ENCODE results near the gene SEC63.
"Not testable (repeated sequence)": the region's sequence is repeated elsewhere in the genome, so short reads cannot be mapped to it uniquely, and the experiment has no call there.

The SEC63 gene

GRCh38 chr6:107917451-107918375 is 40.3 kb downstream of the SEC63 start:
- DNase-seq: no peak

- DNase-seq: not testable (repeated sequence)
Measured at GRCh38 chr6:107916961-107917360, 41.0 kb downstream of the SEC63 start.

GRCh38 chr6:107911692-107912091 is 46.3 kb downstream of the SEC63 start:
- DNase-seq: no peak

- DNase-seq: no peak
Measured at GRCh38 chr6:107894809-107895396, 63.1 kb downstream of the SEC63 start.

- not testable (repeated sequence) for DNase-seq
Measured at GRCh38 chr6:107890431-107890830, 67.6 kb downstream of the SEC63 start.

- DNase-seq: not testable (repeated sequence)
Measured at GRCh38 chr6:107885950-107886349, 72.1 kb downstream of the SEC63 start.

GRCh38 chr6:107879941-107880340 is 78.1 kb downstream of the SEC63 start:
- DNase-seq: no peak

- no peak for DNase-seq
Measured at GRCh38 chr6:107877968-107878367, 80.0 kb downstream of the SEC63 start.

- DNase-seq: no peak
Measured at GRCh38 chr6:107871976-107872375, 86.0 kb downstream of the SEC63 start.

- not testable (repeated sequence) for DNase-seq
Measured at GRCh38 chr6:107871512-107871911, 86.5 kb downstream of the SEC63 start.

- DNase-seq: no peak
Measured at GRCh38 chr6:107871016-107871415, 87.0 kb downstream of the SEC63 start.

GRCh38 chr6:107870381-107870780 is 87.6 kb downstream of the SEC63 start:
- no peak for DNase-seq

GRCh38 chr6:107869871-107870270 is 88.1 kb downstream of the SEC63 start:
- DNase-seq: no peak

GRCh38 chr6:107868867-107869611 is 89.0 kb downstream of the SEC63 start:
- no peak for DNase-seq

GRCh38 chr6:107867302-107867615 is 90.7 kb downstream of the SEC63 start:
- no peak for DNase-seq

- DNase-seq: peak; percentile 26
Measured at GRCh38 chr6:107866606-107867301, 91.3 kb downstream of the SEC63 start.

- no peak for DNase-seq
Measured at GRCh38 chr6:107864226-107865127, 93.5 kb downstream of the SEC63 start.

GRCh38 chr6:107862383-107862782 is 95.6 kb downstream of the SEC63 start:
- DNase-seq: no peak

GRCh38 chr6:107860963-107861362 is 97.0 kb downstream of the SEC63 start:
- not testable (repeated sequence) for DNase-seq

GRCh38 chr6:107860144-107860543 is 97.9 kb downstream of the SEC63 start:
- not testable (repeated sequence) for DNase-seq

- DNase-seq: no peak
Measured at GRCh38 chr6:107853230-107853629, 104.8 kb downstream of the SEC63 start.

GRCh38 chr6:107849325-107849724 is 108.7 kb downstream of the SEC63 start:
- no peak for DNase-seq

All from NCI-H1694 treated with DMSO at 0.1 percent for 48 hours (cell line).